ENCODE results near the gene MRE11. TPM values are rescaled to one million over a fixed set of nuclear protein-coding genes. Genes with fewer than 3 reads are reported as not detected.
A peak's percentile ranks its signal among the peaks of the same experiment; 100 is the strongest.
"Not testable (repeated sequence)": the region's sequence is repeated elsewhere in the genome, so short reads cannot be mapped to it uniquely, and the experiment has no call there.

The MRE11 gene
- total RNA-seq, 1 donor from 2014 or later, result 3.3 TPM

- H3K27me3 ChIP-seq, result no peaks in the 10 kb centered on the region
- H3K27ac ChIP-seq, result no peak within 1 kb of the TSS
- H3K4me1 ChIP-seq, result peaks cover 0 to 4% of the 10 kb centered on the region in 2 donors
- no peaks in the 10 kb centered on the region for H3K9me3 ChIP-seq
- DNase-seq (ENCODE audit: low spot score in 2 of 2), result no peak
- intact Hi-C loops (cut with DNase I), result no loop called here
- TF ChIP-seq CTCF (IDR thresholded peaks at IDR 0.05), result no peak
- no peaks in the 10 kb centered on the region for H3K36me3 ChIP-seq
- H3K4me3 ChIP-seq, result peak within 1 kb of the TSS; percentile 39 to 44
These were observed 92.5 kb downstream of the MRE11 start, which contains the start of gene GPR83 for GRCh38 chr11:94400839-94401772. Gene GPR83 (minus strand): TSS chr11:94401419. CDS start chr11:94401247, 172 bp downstream.

GRCh38 chr11:94400457-94400838 lies 93.2 kb downstream of the MRE11 start:
- peak overlapping the region in 1 of 2 donors; percentile 44 for H3K4me3 ChIP-seq
- no peak for TF ChIP-seq CTCF (IDR thresholded peaks at IDR 0.05)

DNA sequence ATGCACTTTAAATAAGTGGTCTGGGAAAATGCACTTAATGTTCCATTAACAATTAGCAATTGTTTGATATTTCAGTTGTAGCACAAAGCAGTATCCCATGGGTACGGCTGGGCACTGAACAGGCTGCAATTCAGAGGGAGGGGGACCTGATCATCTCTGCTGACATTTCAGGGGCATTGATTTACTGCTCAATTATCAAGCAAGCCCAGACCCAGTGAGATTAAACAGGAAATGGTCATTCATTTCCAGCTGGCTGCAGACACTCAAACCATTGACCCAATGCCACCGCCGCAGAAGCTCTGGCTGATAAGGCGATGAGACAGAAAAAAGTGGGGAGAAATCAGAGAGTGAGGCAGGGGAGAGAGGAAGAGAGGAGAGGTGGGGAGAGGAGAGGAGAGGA lies 93.6 kb downstream of the MRE11 start:
- intact Hi-C loops (cut with DNase I), result no loop called here
- no peak for DNase-seq (ENCODE audit: low spot score in 2 of 2)
- Histone ChIP-seq H3K9me3 (no peaks in the 10 kb centered on the region), H3K4me1 (peaks cover 0 to 4% of the 10 kb centered on the region in 2 donors), H3K4me3 (no peak overlapping the region), H3K27ac (no peak overlapping the region), H3K27me3 (no peaks in the 10 kb centered on the region), H3K36me3 (no peaks in the 10 kb centered on the region)
- no peak for TF ChIP-seq CTCF (IDR thresholded peaks at IDR 0.05)

More at GRCh38 chr11:94400457-94400838, 93.2 kb downstream of the MRE11 start:
- no peaks in the 10 kb centered on the region for H3K27me3 ChIP-seq
- intact Hi-C loops (cut with DNase I), result no loop called here
- H3K27ac ChIP-seq, result no peak overlapping the region
- no peaks in the 10 kb centered on the region for H3K9me3 ChIP-seq
- DNase-seq (ENCODE audit: low spot score in 2 of 2), result no peak
- H3K4me1 ChIP-seq, result peaks cover 0 to 4% of the 10 kb centered on the region in 2 donors
- no peaks in the 10 kb centered on the region for H3K36me3 ChIP-seq

DNA sequence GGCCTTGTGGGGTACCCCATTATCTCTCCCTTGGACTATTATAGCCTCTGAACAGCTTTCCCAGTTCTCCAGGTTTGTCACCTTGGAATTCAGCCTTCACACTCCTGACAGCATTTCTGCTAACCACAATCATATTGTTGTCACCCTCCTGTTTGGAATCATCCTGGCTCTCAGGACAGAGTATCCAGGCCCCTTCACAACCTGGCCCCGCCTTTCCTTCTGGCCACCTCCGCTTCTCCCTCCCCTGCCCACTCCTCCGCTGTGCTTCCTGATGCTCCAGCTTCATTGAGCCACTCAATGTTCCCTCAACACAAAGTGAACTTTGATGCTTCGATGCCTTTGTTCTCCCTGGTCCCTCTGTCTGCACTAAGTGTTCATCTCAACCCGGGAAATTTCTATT lies 95.5 kb downstream of the MRE11 start:
- Histone ChIP-seq H3K36me3 (no peaks in the 10 kb centered on the region), H3K27me3 (no peaks in the 10 kb centered on the region), H3K4me3 (no peak overlapping the region), H3K27ac (no peak overlapping the region), H3K9me3 (no peaks in the 10 kb centered on the region), H3K4me1 (peaks cover 0 to 4% of the 10 kb centered on the region in 2 donors)
- no peak for TF ChIP-seq CTCF (IDR thresholded peaks at IDR 0.05)
- DNase-seq (ENCODE audit: low spot score in 2 of 2), result no peak
- intact Hi-C loops (cut with DNase I), result no loop called here

DNA sequence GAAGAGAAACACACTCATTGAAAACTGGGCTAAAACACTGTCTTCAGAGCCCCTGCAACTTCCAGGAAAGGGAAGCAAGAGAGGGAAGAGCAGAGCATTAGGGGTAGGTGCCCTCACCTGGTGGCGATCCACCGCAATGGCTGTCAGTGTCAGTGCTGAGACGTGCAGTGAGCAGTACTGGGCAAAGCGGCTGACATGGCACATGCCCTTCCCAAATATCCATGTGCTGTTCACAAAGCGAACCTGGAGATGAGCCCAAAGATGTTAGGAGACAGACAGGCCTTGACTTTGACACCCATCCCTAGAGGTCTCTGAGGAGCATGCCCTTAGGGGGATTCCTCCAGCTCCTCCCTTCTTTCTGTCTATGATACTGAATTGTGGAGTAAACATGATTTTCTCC lies 97.4 kb downstream of the MRE11 start:
- no peak for TF ChIP-seq CTCF (IDR thresholded peaks at IDR 0.05)
- H3K27ac ChIP-seq, result no peak overlapping the region

GRCh38 chr11:94391937-94392336 lies 101.7 kb downstream of the MRE11 start:
- H3K4me1 ChIP-seq; H3K9me3 ChIP-seq; intact Hi-C loops (cut with DNase I); H3K4me3 ChIP-seq; DNase-seq (ENCODE audit: low spot score in 2 of 2); H3K27me3 ChIP-seq; H3K36me3 ChIP-seq; H3K27ac ChIP-seq: not testable (repeated sequence)

More for the DNA sequence above, 97.4 kb downstream of the MRE11 start:
- Histone ChIP-seq H3K27me3 (no peaks in the 10 kb centered on the region), H3K9me3 (peaks cover 0 to 2% of the 10 kb centered on the region in 2 donors), H3K4me1 (peaks cover 0 to 4% of the 10 kb centered on the region in 2 donors), H3K4me3 (no peak overlapping the region), H3K36me3 (no peaks in the 10 kb centered on the region)
- intact Hi-C loops (cut with DNase I), result no loop called here
- no peak for DNase-seq (ENCODE audit: low spot score in 2 of 2)
